Activated T-cell treated with anti-CD3 and anti-CD28 coated beads for 4 hours (primary cell): ENCODE results near the gene TIAL1.
"Not testable (repeated sequence)": the region's sequence is repeated elsewhere in the genome, so short reads cannot be mapped to it uniquely, and the experiment has no call there.

Experiments
- DNase-seq: peaks from one replicate; pipeline ENCODE4 v3.0.0-alpha.2; 2020

TIAL1 gene

GRCh38 chr10:119545310-119545709 is 51.5 kb downstream of the TIAL1 start:
- no peak for DNase-seq

GRCh38 chr10:119543814-119544642 is 52.7 kb downstream of the TIAL1 start:
- no peak for DNase-seq

GRCh38 chr10:119542988-119543813 is 53.6 kb downstream of the TIAL1 start:
- DNase-seq: peak; percentile 50

- DNase-seq: peak; percentile 80
Measured at GRCh38 chr10:119542357-119542987, 54.3 kb downstream of the TIAL1 start, which contains the start of gene RGS10. TSS of gene RGS10 (minus strand) at chr10:119542719. CDS start at chr10:119542638, 81 bp downstream.

- peak; percentile 77 for DNase-seq
Measured at GRCh38 chr10:119541459-119542356, 55.1 kb downstream of the TIAL1 start.

GRCh38 chr10:119541046-119541445 is 55.7 kb downstream of the TIAL1 start:
- no peak for DNase-seq

- no peak for DNase-seq
Measured at GRCh38 chr10:119540038-119540437, 56.7 kb downstream of the TIAL1 start.

GRCh38 chr10:119539359-119539825 is 57.4 kb downstream of the TIAL1 start:
- no peak for DNase-seq

GRCh38 chr10:119538632-119539358 is 58.0 kb downstream of the TIAL1 start:
- no peak for DNase-seq

GRCh38 chr10:119537953-119538630 is 58.7 kb downstream of the TIAL1 start:
- DNase-seq: no peak

- DNase-seq: no peak
Measured at GRCh38 chr10:119536508-119537025, 60.2 kb downstream of the TIAL1 start.

GRCh38 chr10:119535837-119536507 is 60.8 kb downstream of the TIAL1 start:
- no peak for DNase-seq

- DNase-seq: no peak
Measured at GRCh38 chr10:119535305-119535704, 61.5 kb downstream of the TIAL1 start.

- no peak for DNase-seq
Measured at GRCh38 chr10:119533473-119533872, 63.3 kb downstream of the TIAL1 start.

GRCh38 chr10:119532791-119533190 is 64.0 kb downstream of the TIAL1 start:
- not testable (repeated sequence) for DNase-seq

- DNase-seq: not testable (repeated sequence)
Measured at GRCh38 chr10:119532251-119532650, 64.5 kb downstream of the TIAL1 start.

GRCh38 chr10:119531067-119531466 is 65.7 kb downstream of the TIAL1 start:
- DNase-seq: no peak

GRCh38 chr10:119528663-119529237 is 68.0 kb downstream of the TIAL1 start:
- DNase-seq: not testable (repeated sequence)
